H1 (cell line): ENCODE results near the gene P2RX2. TPM values are rescaled to one million over a fixed set of nuclear protein-coding genes. Genes with fewer than 3 reads are reported as not detected.

ENCODE experiments used
- CTCF ChIA-PET: fragments of 300-600 bp; sonication (Branson Sonifier 250); formaldehyde crosslinking; loops from one replicate; lab custom pipeline; 2021; ENCODE audit not compliant: partially characterized antibody; lab: Charles Lee
- POLR2A ChIA-PET: fragments of 300-600 bp; sonication (Branson Sonifier 250); formaldehyde crosslinking; loops from one replicate; lab custom pipeline; 2021; ENCODE audit warnings: inconsistent platforms; ENCODE audit not compliant: partially characterized antibody; lab: Charles Lee
- DNase-seq, 2 experiments: peaks; one replicate each; pipeline versions ENCODE4 v3.0.0 to v3.0.0-alpha.2; 2010 to 2022; ENCODE audit warnings: low spot score in 2 of 2, low read depth in 1 of 2, mixed read lengths in 1 of 2
- FAIRE-seq: peaks from 2 replicates; lab custom pipeline; 2011; peaks lifted over from hg19 to GRCh38; lab: Jason Lieb, UNC
- H2AFZ ChIP-seq: 2 replicates; pipeline ENCODE4 v1.8.1; 2012; ENCODE audit warnings: low read length, inconsistent platforms
- H2AK5ac ChIP-seq: 2 replicates; pipeline ENCODE4 v1.6.1; 2013; ENCODE audit warnings: low read depth, low read length
- H2BK120ac ChIP-seq: replicated peaks from 2 replicates; pipeline ENCODE3; 2013; ENCODE audit warnings: low read depth, low read length, inconsistent platforms
- H2BK12ac ChIP-seq: 2 replicates; pipeline ENCODE4 v1.6.1; 2013; ENCODE audit warnings: low read depth, low read length
- H2BK15ac ChIP-seq: 2 replicates; pipeline ENCODE4 v1.6.1; 2013; ENCODE audit warnings: low read length
- H2BK20ac ChIP-seq: 2 replicates; pipeline ENCODE4 v1.6.1; 2013; ENCODE audit warnings: low read length
- H2BK5ac ChIP-seq: 2 replicates; pipeline ENCODE4 v1.6.1; 2013; ENCODE audit warnings: low read depth, low read length
- H3K14ac ChIP-seq: 2 replicates; pipeline ENCODE4 v1.6.1; 2013; ENCODE audit warnings: inconsistent platforms; ENCODE audit not compliant: insufficient read length
- H3K18ac ChIP-seq: 2 replicates; pipeline ENCODE4 v1.6.1; 2013; ENCODE audit warnings: low read length; ENCODE audit errors: extremely low read depth
- H3K23ac ChIP-seq: 2 replicates; pipeline ENCODE4 v1.6.1; 2013; ENCODE audit warnings: inconsistent platforms; ENCODE audit not compliant: insufficient read length
- H3K23me2 ChIP-seq: 2 replicates; pipeline ENCODE4 v1.6.1; 2013; ENCODE audit warnings: low read depth, low read length
- H3K27ac ChIP-seq: 2 replicates; pipeline ENCODE4 v1.6.1; 2011; ENCODE audit warnings: low read depth, low read length, inconsistent platforms
- H3K27me3 ChIP-seq, 4 experiments: replicated peaks in 1 of 4; 1 replicate in 1 of 4; 2 replicates in 3 of 4; pipeline versions ENCODE4 v1.6.1 to v1.8.1; 2011 to 2013; ENCODE audit warnings: low read length in 3 of 4, mild to moderate bottlenecking in 3 of 4, inconsistent platforms in 2 of 4, mixed read lengths in 2 of 4, moderate library complexity in 1 of 4; ENCODE audit not compliant: control insufficient read depth in 3 of 4, insufficient read depth in 3 of 4; ENCODE audit errors: extremely low read depth in 1 of 4
- H3K36me3 ChIP-seq, 4 experiments: 2 replicates each; pipeline versions ENCODE4 v1.6.1 to v1.8.1; 2011 to 2013; ENCODE audit warnings: mild to moderate bottlenecking in 4 of 4, low read length in 3 of 4, moderate library complexity in 2 of 4, control low read depth in 1 of 4, inconsistent platforms in 1 of 4; ENCODE audit not compliant: insufficient read depth in 4 of 4, control insufficient read depth in 2 of 4
- H3K4ac ChIP-seq: replicated peaks from 2 replicates; pipeline ENCODE3; 2013; ENCODE audit warnings: low read length, low read depth, mixed read lengths, inconsistent platforms; ENCODE audit not compliant: insufficient read length
- H3K4me1 ChIP-seq, 4 experiments: replicated peaks in 1 of 4; 1 replicate in 1 of 4; 2 replicates in 3 of 4; pipeline versions ENCODE4 v1.6.1 to v1.8.1; 2011 to 2013; ENCODE audit warnings: low read length in 3 of 4, inconsistent platforms in 2 of 4, mixed read lengths in 1 of 4; ENCODE audit not compliant: insufficient read depth in 4 of 4, control insufficient read depth in 3 of 4
- H3K4me2 ChIP-seq, 2 experiments: 2 replicates each; pipeline versions ENCODE4 v1.6.1 to v1.8.1; 2011 to 2013; ENCODE audit warnings: low read depth in 2 of 2, low read length in 2 of 2, control low read depth in 1 of 2, inconsistent platforms in 1 of 2, mild to moderate bottlenecking in 1 of 2; ENCODE audit not compliant: insufficient read depth in 1 of 2
- H3K4me3 ChIP-seq, 4 experiments: fragments of 200-600, 300-600 bp in 1 of 4; sonication (generic), shearing (Covaris generic), sonication (Bioruptor Twin) in 1 of 4; 2 replicates each; pipeline versions ENCODE4 v1.5.1 to v1.8.1; 2011 to 2016; ENCODE audit warnings: low read length in 4 of 4, low read depth in 3 of 4, control low read depth in 2 of 4, inconsistent platforms in 2 of 4, mild to moderate bottlenecking in 2 of 4, mixed read lengths in 1 of 4, moderate library complexity in 1 of 4; ENCODE audit not compliant: insufficient read depth in 2 of 4; ENCODE audit errors: extremely low read depth in 1 of 4
- H3K56ac ChIP-seq: replicated peaks from 2 replicates; pipeline ENCODE3; 2013; ENCODE audit warnings: low read depth, mild to moderate bottlenecking, mixed read lengths, low read length, inconsistent platforms; ENCODE audit not compliant: insufficient read length
- H3K79me1 ChIP-seq: 2 replicates; pipeline ENCODE4 v1.6.1; 2013; ENCODE audit warnings: low read depth, low read length, control low read depth
- H3K79me2 ChIP-seq, 2 experiments: 2 replicates each; pipeline versions ENCODE4 v1.6.1 to v1.8.1; 2012 to 2013; ENCODE audit warnings: low read length in 2 of 2, mild to moderate bottlenecking in 2 of 2, inconsistent platforms in 1 of 2; ENCODE audit not compliant: insufficient read depth in 2 of 2, control insufficient read depth in 1 of 2
- H3K9ac ChIP-seq, 4 experiments: replicated peaks in 1 of 4; 1 replicate in 1 of 4; 2 replicates in 3 of 4; pipeline versions ENCODE4 v1.6.1 to v1.8.1; 2011 to 2013; ENCODE audit warnings: low read depth in 3 of 4, low read length in 3 of 4, control low read depth in 2 of 4, mild to moderate bottlenecking in 2 of 4, moderate library complexity in 2 of 4, inconsistent platforms in 1 of 4; ENCODE audit errors: extremely low read depth in 1 of 4
- H3K9me3 ChIP-seq, 2 experiments: 2 replicates each; pipeline versions ENCODE4 v1.6.1 to v1.8.1; 2012 to 2013; ENCODE audit warnings: mild to moderate bottlenecking in 2 of 2, moderate library complexity in 2 of 2, control low read depth in 1 of 2, inconsistent platforms in 1 of 2, low read depth in 1 of 2, low read length in 1 of 2, mixed read lengths in 1 of 2; ENCODE audit not compliant: insufficient read depth in 2 of 2
- H4K20me1 ChIP-seq, 2 experiments: replicated peaks in 1 of 2; 2 replicates each; pipeline versions ENCODE3 to v1.8.1; 2011 to 2013; ENCODE audit warnings: inconsistent platforms in 2 of 2, low read length in 2 of 2, mild to moderate bottlenecking in 1 of 2; ENCODE audit not compliant: insufficient read depth in 2 of 2, control insufficient read depth in 1 of 2
- H4K5ac ChIP-seq: 2 replicates; pipeline ENCODE4 v1.6.1; 2013; ENCODE audit warnings: low read length, low read depth, mixed read lengths, inconsistent platforms; ENCODE audit not compliant: insufficient read length
- H4K8ac ChIP-seq: 2 replicates; pipeline ENCODE4 v1.8.0; 2013; ENCODE audit warnings: mild to moderate bottlenecking, moderate library complexity, low read length, inconsistent platforms; ENCODE audit not compliant: insufficient read depth; ENCODE audit errors: extremely low read depth
- H4K91ac ChIP-seq: replicated peaks from 2 replicates; pipeline ENCODE3; 2013; ENCODE audit warnings: low read length, mixed read lengths, inconsistent platforms; ENCODE audit not compliant: insufficient read length
- BACH1 ChIP-seq: IDR thresholded peaks from 2 replicates; pipeline ENCODE4 v1.6.1; 2012; ENCODE audit warnings: low read length, improper control_type of control experiment
- CBX5 ChIP-seq: fragments of 300-800, 300-1000 bp; sonication (generic); IDR thresholded peaks from 2 replicates; pipeline ENCODE4 v1.7.1; 2016; ENCODE audit warnings: antibody characterized with exemption, low read length, low read depth
- CREB1 ChIP-seq: IDR thresholded peaks from 2 replicates; pipeline ENCODE4 v1.6.1; 2012; ENCODE audit warnings: inconsistent platforms
- EGR1 ChIP-seq: IDR thresholded peaks from 2 replicates; pipeline ENCODE4 v1.6.1; 2011; ENCODE audit warnings: low read depth, low read length, borderline replicate concordance
- FOSL1 ChIP-seq: IDR thresholded peaks from 2 replicates; pipeline ENCODE4 v1.6.1; 2011; ENCODE audit warnings: mild to moderate bottlenecking, low read depth, low read length, moderate library complexity; ENCODE audit not compliant: insufficient read depth
- MAFK ChIP-seq: IDR thresholded peaks from 2 replicates; pipeline ENCODE4 v1.6.1; 2012; ENCODE audit warnings: low read depth, mild to moderate bottlenecking, improper control_type of control experiment, low read length
- SIX5 ChIP-seq: IDR thresholded peaks from 2 replicates; pipeline ENCODE4 v1.6.1; 2011; ENCODE audit warnings: mild to moderate bottlenecking, low read depth, low read length
- SP2 ChIP-seq: IDR thresholded peaks from 2 replicates; pipeline ENCODE4 v1.6.1; 2012; ENCODE audit warnings: mild to moderate bottlenecking, low read length, inconsistent platforms
- SP4 ChIP-seq: IDR thresholded peaks from 2 replicates; pipeline ENCODE4 v1.6.1; 2012; ENCODE audit warnings: low read length, inconsistent platforms
- TAF1 ChIP-seq: IDR thresholded peaks from 2 replicates; pipeline ENCODE4 v1.6.1; 2011; ENCODE audit warnings: mild to moderate bottlenecking, low read depth, low read length
- TBP ChIP-seq: IDR thresholded peaks from 2 replicates; pipeline ENCODE4 v1.6.1; 2011; ENCODE audit warnings: low read depth, low read length, improper control_type of control experiment
- YY1 ChIP-seq: IDR thresholded peaks from 2 replicates; pipeline ENCODE4 v1.6.1; 2011; ENCODE audit warnings: low read depth, mild to moderate bottlenecking, low read length
- WGBS, 2 experiments: shearing (Covaris generic) in 1 of 2; methylation state at CpG; one replicate each; pipeline versions ENCODE4 v1.1.6 to v1.1.7; 2013 to 2015; ENCODE audit warnings: low lambda C conversion rate in 2 of 2, mixed read lengths in 2 of 2, inconsistent platforms in 1 of 2, low coverage in 1 of 2, missing lambda C conversion rate in 1 of 2; ENCODE audit not compliant: insufficient replicate concordance in 2 of 2, insufficient coverage in 1 of 2, insufficient read length in 1 of 2; ENCODE audit errors: extremely low coverage in 1 of 2, missing lambda C conversion rate in 1 of 2; 5-methylcytosine and 5-hydroxymethylcytosine counted together
- polyA plus RNA-seq, 7 experiments: library from polyadenylated mRNA; depleted of rRNA in 3 of 7; stranded (reverse) in 5 of 7; unstranded in 2 of 7; fragments of >200 nt in 5 of 7; fragments of 200-250 nt in 2 of 7; gene quantifications; 1 replicate in 5 of 7; 2 replicates in 1 of 7; 4 replicates in 1 of 7; pipeline versions ENCODE4 v1.2.1 to v1.2.3, GENCODE V29; 2011 to 2013; ENCODE audit warnings: missing spikeins in 2 of 7, mixed read lengths in 2 of 7
- total RNA-seq: library from RNA; stranded (reverse); fragmentation: NEBNext Ultra II Directional; extraction: Animal tissue kit (Norgen Biotek cat#: 25700); gene quantifications from 2 replicates; pipeline ENCODE4 v1.2.1, GENCODE V29; 2021
- TF ChIP-seq, protein P1 (sequence below): IDR thresholded peaks from 2 replicates; pipeline ENCODE4 v1.6.1; 2011; ENCODE audit warnings: low read depth, mild to moderate bottlenecking, low read length; ENCODE audit not compliant: insufficient read depth

P2RX2 gene
- total and polyA plus RNA-seq, 2 of the 8 experiments (the other 6 are each of a cell fraction or from before 2014, with no cell fraction given) = 0.84 to 2.2 TPM

DNA sequence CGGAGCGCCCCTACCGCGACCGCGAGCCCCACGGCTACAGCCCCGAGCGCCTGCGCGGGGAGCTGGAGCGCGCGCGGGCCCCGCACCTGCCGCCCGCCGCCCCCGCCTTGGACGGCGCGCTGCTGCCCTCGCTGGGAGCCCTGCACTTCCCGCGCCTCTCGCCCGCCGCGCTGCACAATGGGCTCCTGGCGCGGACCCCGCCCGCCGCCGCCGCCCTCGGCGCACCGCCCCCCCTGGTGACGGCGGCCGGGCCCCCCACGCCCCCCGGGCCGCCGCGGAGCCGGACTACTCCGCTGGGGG, 35.2 kb upstream of the P2RX2 start:
- H3K9me3 ChIP-seq = peaks cover 0 to 5% of the 10 kb centered on the region in 2 experiments; a peak in 1 of 4 replicates
- H4K91ac ChIP-seq = no peak overlapping the region
- no peak overlapping the region for H2BK20ac ChIP-seq
- TF ChIP-seq SP4 (no peak), FOSL1 (no peak), MAFK (no peak), CBX5 (no peak), SP2 (no peak), TAF1 (no peak), CREB1 (no peak), EGR1 (no peak), SIX5 (no peak), BACH1 (no peak), TBP (no peak), YY1 (no peak)
- TF ChIP-seq, protein P1, sequence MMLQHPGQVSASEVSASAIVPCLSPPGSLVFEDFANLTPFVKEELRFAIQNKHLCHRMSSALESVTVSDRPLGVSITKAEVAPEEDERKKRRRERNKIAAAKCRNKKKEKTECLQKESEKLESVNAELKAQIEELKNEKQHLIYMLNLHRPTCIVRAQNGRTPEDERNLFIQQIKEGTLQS = no peak
- no peak overlapping the region for H4K5ac ChIP-seq
- 10% methylated on average over 2 of the region's 50 CpGs; no CpG with 5 or more reads in 1 of the 2 experiments for WGBS, 2 experiments
- H3K79me2 ChIP-seq = no peaks in the 10 kb centered on the region
- H3K23me2 ChIP-seq = peaks cover 18% of the 10 kb centered on the region; the same call in 1 of the 2 replicates
- H2BK120ac ChIP-seq = no peak overlapping the region
- no peak overlapping the region for H3K56ac ChIP-seq
- no peak overlapping the region for H2AK5ac ChIP-seq
- H3K14ac ChIP-seq = no peak overlapping the region
- H2AFZ ChIP-seq = no peak overlapping the region
- POLR2A ChIA-PET = interaction anchor here (1.2 to 6.6 kb wide), 11 partner anchors 9 to 46 kb away, joined by 3 to 60 read pairs (median 11); partner anchors contain the start of genes LRCOL1 and P2RX2
- H4K8ac ChIP-seq = no peak overlapping the region
- no peak overlapping the region for H2BK15ac ChIP-seq
- H3K9ac ChIP-seq = no peak overlapping the region
- H3K4me1 ChIP-seq = peaks cover 0 to 6% (median 5%) of the 10 kb centered on the region in 4 experiments; a peak in 2 of 7 replicates
- H3K36me3 ChIP-seq = peaks cover 0 to 3% (median under 1%) of the 10 kb centered on the region in 4 experiments; a peak in 1 of 8 replicates
- H3K4ac ChIP-seq = no peak overlapping the region
- CTCF ChIA-PET = interaction anchor here (0.6 to 1.0 kb wide), 2 partner anchors 21 to 175 kb away, joined by 3 to 4 read pairs; no protein-coding TSS in a partner anchor
- H4K20me1 ChIP-seq = peaks cover 13 to 20% of the 10 kb centered on the region in 2 experiments
- H3K27me3 ChIP-seq = peaks cover 28 to 62% (median 51%) of the 10 kb centered on the region in 4 experiments
- DNase-seq (no peak), FAIRE-seq (no peak)
- no peak overlapping the region; the same call in 1 of the 2 replicates for H3K18ac ChIP-seq
- H3K4me2 ChIP-seq = peak overlapping the region; percentile 67 to 82; a peak in 3 of 4 replicates
- H3K27ac ChIP-seq = no peak overlapping the region
- H2BK12ac ChIP-seq = no peak overlapping the region
- no peak overlapping the region for H3K23ac ChIP-seq
- H3K4me3 ChIP-seq = peak overlapping the region; percentile 28 to 59 (median 36); a peak in 7 of 8 replicates
- H2BK5ac ChIP-seq = no peak overlapping the region
- H3K79me1 ChIP-seq = peaks cover 2% of the 10 kb centered on the region; the same call in 1 of the 2 replicates
